ENCODE measurements around the gene ZNF335.

The ZNF335 gene

GRCh38 chr20:45925821-45926506 is 46.0 kb downstream of the ZNF335 start:
- H3K4me3 ChIP-seq (replicated peaks; ENCODE audit: low read depth, low read length): no peak overlapping the region
- no peak for DNase-seq (ENCODE audit: low read depth)
- no peak for TF ChIP-seq CTCF (IDR thresholded peaks at IDR 0.05; ENCODE audit: low read length, missing control alignments)

- no peak overlapping the region for H3K4me3 ChIP-seq (replicated peaks; ENCODE audit: low read depth, low read length)
- peak; percentile 64 for DNase-seq (ENCODE audit: low read depth)
- no peak for TF ChIP-seq CTCF (IDR thresholded peaks at IDR 0.05; ENCODE audit: low read length, missing control alignments)
Observed at GRCh38 chr20:45924391-45925261, 47.4 kb downstream of the ZNF335 start.

GRCh38 chr20:45921337-45922189 is 50.4 kb downstream of the ZNF335 start:
- no peak for DNase-seq (ENCODE audit: low read depth)
- TF ChIP-seq CTCF (IDR thresholded peaks at IDR 0.05; ENCODE audit: low read length, missing control alignments): no peak
- H3K4me3 ChIP-seq (replicated peaks; ENCODE audit: low read depth, low read length): no peak overlapping the region

GRCh38 chr20:45920462-45921336 is 51.3 kb downstream of the ZNF335 start:
- DNase-seq (ENCODE audit: low read depth): no peak
- no peak overlapping the region for H3K4me3 ChIP-seq (replicated peaks; ENCODE audit: low read depth, low read length)
- TF ChIP-seq CTCF (IDR thresholded peaks at IDR 0.05; ENCODE audit: low read length, missing control alignments): no peak

- DNase-seq (ENCODE audit: low read depth): peak; percentile 93
- H3K4me3 ChIP-seq (replicated peaks; ENCODE audit: low read depth, low read length): no peak overlapping the region
- no peak for TF ChIP-seq CTCF (IDR thresholded peaks at IDR 0.05; ENCODE audit: low read length, missing control alignments)
Observed at GRCh38 chr20:45919542-45920399, 52.2 kb downstream of the ZNF335 start.

Data from fibroblast of pulmonary artery (primary cell).